Measurements from ENCODE around the gene SLX4.
"Not testable (repeated sequence)": the region's sequence is repeated elsewhere in the genome, so short reads cannot be mapped to it uniquely, and the experiment has no call there.

The SLX4 gene, protein sequence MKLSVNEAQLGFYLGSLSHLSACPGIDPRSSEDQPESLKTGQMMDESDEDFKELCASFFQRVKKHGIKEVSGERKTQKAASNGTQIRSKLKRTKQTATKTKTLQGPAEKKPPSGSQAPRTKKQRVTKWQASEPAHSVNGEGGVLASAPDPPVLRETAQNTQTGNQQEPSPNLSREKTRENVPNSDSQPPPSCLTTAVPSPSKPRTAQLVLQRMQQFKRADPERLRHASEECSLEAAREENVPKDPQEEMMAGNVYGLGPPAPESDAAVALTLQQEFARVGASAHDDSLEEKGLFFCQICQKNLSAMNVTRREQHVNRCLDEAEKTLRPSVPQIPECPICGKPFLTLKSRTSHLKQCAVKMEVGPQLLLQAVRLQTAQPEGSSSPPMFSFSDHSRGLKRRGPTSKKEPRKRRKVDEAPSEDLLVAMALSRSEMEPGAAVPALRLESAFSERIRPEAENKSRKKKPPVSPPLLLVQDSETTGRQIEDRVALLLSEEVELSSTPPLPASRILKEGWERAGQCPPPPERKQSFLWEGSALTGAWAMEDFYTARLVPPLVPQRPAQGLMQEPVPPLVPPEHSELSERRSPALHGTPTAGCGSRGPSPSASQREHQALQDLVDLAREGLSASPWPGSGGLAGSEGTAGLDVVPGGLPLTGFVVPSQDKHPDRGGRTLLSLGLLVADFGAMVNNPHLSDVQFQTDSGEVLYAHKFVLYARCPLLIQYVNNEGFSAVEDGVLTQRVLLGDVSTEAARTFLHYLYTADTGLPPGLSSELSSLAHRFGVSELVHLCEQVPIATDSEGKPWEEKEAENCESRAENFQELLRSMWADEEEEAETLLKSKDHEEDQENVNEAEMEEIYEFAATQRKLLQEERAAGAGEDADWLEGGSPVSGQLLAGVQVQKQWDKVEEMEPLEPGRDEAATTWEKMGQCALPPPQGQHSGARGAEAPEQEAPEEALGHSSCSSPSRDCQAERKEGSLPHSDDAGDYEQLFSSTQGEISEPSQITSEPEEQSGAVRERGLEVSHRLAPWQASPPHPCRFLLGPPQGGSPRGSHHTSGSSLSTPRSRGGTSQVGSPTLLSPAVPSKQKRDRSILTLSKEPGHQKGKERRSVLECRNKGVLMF (N-terminal part only)

DNA sequence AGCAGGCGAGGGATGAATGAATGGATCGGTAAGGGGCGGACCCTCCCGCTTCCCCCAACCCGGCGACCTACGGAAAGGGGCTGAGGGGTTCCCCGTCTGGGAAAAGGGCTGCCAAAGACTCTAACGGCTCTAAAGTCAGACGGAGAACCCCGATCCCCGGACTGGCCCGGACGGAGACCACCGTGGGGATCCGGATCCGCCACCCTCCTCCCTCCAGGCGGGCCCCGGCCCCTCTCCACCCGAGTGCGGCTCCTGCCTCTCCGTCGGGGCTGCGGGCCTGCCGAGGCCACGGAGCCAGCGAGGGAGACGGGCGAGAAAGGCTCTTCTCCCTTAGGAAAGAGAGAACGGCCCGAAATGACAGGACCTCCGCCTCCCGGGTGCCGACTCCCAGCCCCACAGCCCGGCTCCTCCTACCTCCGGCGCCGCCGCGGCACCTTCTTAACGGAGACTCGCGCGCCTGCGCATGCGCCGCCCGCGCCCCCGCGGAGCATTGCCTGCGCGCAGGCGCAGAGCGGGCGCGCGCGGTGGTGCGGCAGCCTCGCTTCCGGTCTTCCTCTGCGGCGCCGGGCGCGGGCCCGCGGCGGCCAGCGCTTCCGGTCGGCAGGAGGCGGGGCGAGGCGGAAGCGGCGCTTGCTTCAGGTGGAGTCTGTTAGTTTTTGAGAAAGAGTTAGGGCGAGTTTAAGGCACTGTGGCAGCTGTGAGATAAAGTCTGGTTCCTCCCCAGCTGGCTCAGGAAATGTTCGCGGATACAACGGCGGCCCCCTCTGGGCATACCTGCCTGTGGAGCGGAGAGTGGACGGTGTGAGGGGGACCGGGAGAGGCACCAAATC is at the start of gene SLX4:
TSS of gene SLX4 (minus strand) at position 461 of the 830 bp plus-strand sequence. CDS start 2,642 bp downstream, outside the sequence.
- DNase-seq = peak; percentile 89

DNA sequence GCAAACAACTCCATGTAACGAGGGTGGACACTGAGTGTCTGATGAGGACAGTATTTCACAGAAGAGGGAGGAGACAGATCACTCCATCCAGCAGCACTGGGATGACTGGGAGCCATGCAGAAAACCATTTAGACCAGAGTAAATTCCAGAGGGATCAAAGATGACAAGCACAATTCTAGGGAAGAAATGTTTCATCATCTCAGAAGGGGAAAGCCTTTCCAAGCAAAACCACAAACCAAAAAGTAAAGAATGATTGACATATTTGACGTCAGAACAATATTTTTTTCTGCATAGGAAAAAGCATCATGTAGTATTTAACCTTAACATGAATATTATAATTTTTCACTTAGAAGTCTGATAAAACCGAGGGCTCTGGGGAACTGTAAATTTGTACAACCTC is 47.8 kb upstream of the SLX4 start:
- no peak for DNase-seq

DNA sequence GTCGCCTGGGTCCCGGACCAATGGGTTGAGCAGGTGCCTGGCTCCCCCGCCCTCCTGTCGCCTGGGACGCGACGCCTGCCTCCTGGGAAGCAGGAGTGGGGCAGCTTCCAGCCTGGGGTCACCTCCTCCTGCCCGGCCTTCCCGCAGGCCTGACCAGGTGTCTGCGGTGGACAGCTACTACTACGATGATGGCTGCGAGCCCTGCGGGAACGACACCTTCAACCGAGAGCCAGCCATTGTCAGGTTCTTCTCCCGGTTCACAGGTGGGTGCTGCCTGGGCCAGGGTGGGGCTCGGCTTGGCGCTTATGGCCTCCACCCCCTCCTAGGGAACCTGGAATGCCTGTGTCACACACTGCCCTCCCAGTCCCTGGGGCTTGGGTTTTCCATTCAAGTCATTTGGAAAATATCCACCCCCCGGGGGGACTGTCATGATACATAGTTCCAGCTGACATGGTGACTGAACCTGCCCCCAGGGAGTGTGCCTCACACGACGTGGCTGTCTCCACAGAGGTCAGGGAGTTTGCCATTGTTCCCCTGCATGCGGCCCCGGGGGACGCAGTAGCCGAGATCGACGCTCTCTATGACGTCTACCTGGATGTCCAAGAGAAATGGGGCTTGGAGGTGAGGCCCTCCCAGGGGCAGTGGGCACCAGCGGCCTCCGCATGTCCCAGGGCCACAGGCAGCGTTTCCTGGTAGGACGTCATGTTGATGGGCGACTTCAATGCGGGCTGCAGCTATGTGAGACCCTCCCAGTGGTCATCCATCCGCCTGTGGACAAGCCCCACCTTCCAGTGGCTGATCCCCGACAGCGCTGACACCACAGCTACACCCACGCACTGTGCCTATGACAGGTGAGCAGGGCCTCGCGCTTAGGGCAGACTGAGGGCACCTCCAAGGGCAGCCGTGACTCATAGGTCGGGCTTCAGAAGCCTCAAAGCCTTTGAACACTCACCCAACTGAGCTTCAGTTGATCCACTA is 45.4 kb upstream of the SLX4 start:
- DNase-seq = no peak

DNA sequence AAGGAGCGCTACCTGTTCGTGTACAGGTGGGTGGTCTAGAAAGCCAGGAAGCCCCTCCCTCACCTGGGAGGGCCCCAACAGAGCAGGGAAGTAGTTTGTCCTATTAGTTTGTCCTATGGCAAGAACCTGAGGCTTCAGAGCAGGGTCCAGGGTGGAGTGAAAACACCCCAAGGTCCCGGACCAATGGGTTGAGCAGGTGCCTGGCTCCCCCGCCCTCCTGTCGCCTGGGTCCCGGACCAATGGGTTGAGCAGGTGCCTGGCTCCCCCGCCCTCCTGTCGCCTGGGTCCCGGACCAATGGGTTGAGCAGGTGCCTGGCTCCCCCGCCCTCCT is 44.7 kb upstream of the SLX4 start:
- not testable (repeated sequence) for DNase-seq

DNA sequence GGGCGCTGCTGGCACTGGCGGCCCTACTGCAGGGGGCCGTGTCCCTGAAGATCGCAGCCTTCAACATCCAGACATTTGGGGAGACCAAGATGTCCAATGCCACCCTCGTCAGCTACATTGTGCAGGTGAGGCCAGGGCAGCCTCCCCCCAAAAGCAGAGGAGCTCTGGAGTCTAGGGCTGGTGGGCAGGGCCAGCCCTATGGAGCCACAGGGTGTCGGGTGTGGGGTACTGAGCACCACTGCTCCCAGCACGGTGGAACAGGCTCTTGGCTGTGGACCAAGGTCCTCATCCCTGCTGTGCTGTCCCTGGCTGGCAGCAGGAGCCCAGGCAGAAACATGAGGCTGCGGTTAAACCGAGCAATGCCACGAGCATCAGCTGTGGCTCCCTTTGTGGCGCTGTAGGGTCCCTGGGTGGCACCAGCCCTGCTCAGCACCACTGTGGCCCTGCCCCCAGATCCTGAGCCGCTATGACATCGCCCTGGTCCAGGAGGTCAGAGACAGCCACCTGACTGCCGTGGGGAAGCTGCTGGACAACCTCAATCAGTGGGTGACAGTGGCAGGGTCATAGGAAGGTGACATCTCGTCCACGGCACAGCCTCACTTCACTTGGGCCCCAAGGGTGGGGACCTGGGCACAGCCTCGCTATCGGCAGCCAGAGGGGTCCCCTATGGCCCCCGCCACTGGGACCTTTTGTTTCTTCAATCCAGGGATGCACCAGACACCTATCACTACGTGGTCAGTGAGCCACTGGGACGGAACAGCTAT is 44.2 kb upstream of the SLX4 start:
- DNase-seq = no peak

DNA sequence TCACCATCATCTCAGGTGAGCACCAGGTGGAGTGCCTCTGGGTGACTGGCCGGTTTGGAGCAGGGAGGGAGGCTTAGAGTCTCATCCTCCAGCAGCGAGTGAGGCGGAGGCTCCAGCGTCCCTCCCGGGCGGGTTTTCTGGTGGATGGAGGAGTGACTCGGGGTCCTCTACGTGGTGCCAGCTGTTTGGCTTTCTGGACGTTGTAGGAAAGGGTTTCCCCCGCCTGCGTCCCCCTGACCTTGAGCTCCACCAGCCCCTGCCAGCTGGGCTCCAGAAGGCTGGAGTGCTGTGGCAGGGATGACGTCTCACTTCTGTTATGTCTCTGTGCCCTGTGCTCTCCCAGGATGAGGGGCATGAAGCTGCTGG is 43.6 kb upstream of the SLX4 start:
- no peak for DNase-seq

DNA sequence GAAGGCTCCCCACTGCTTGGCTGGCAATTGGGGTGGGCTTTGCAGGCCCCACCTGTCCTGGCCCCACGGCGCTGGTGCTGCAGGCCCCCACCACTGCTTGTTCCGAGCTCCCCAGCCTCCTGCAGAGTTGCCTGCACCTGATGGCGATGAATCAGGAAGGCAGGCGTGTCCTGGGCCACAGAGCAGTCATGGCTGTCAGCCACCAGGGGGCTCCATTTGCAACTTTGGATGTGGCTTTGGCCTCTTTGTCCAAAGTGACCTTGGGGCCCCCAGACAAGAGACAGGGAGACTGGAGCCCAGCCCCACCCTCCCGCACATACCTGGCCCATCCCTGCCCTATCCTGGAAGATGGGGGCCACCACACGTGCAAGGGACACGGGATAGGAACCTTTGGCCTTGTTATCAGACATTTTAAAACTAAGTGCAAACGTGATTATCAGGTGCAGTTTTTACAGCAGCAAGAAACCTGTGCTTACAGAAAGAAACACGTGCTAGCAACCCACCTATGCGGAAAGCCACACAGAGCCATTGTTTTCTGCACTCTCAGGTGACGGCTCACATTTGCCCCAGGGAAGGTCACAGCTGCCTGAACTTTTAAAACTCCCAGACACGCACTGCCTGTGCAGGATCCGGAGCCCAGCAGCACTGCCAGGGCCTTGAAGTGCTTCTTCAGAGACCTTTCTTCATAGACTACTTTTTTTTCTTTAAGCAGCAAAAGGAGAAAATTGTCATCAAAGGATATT is 43.0 kb upstream of the SLX4 start, which contains the start of gene DNASE1:
TSS of gene DNASE1 (plus strand) at position 443 of the 743 bp plus-strand sequence. CDS start 683 bp downstream, outside the sequence.
- DNase-seq = peak; percentile 56

DNA sequence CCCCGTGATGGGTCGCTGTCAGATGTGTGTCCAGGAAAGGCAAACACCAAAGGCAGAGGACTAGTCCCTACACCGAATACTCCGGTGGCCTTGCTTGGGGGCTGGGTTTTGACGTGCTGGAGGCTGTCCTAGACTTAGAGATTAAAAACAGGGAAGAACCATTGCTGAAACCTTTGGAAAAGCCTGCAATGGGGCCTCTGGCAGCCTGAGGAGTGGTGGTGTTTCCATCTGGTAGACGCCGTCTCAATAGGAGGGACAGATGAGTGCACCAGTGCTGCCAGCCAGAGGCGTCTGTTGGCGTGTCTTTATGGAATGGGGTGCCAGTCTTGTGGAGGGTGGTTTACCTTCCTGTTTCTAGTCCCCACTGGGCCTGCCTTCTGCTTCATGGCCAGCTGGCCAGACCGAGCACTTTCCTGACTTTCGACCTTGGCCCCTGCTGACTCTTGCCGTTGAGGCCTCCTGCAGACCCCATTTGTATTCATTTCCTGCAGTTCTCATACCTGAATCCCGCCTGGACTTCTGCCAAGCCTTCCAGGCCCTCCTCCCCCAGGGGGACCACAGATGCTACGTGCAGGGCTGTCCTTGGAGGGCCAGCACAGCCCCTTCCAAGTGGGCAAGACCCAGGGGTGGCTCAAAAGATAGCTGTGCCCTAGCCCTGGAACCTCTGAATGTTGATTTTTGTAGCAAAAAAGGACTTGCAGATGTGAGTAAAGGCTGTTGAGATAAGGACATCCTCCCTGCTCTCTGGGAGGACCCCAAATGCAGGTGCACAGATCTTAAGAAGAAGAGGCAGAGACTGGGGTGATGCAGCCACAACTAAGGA is 41.2 kb upstream of the SLX4 start:
- no peak for DNase-seq

DNA sequence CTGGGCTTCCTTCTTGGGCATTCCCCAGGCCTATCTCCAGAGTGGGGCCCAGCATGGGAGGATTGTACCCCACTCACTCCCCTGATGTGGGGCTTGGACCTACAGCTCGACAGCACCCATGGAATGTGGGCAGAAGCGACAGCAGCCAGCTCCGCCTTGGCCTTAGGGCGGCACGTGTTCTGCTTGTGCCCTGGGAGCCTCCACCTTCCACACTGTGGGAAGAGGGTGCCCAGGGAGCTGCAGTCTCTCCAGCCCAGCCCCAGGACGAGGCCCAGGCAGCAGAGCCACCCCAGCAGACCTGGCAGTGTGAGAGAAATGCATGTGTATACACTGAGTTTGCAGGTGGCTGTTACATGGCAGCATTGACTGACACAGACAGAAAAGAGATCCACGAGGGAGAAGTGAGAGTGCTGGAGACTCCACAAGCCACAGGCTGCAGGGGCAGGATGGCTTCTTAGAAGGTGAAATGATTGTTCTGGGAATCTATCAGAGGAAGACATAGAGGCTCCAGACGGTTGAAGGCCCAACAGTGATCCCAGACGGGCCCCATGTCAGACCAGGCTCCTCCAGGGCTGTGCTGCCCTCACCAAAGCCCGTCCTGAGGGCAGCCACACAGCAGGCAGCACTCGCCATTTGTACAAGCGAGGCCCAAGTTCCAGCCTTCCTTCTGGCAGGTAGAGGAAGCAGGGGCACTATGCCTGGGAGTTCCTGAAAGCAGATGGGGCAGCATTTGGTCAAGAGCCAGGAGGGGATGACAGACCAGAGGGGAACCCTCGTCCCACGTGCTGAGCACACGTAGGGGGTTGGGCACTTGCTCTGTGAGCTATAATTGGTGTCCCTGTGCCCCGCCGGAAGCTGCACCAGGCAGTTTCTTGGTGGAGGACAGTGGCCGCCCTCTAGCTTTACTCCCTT is 40.3 kb upstream of the SLX4 start:
- DNase-seq = no peak

DNA sequence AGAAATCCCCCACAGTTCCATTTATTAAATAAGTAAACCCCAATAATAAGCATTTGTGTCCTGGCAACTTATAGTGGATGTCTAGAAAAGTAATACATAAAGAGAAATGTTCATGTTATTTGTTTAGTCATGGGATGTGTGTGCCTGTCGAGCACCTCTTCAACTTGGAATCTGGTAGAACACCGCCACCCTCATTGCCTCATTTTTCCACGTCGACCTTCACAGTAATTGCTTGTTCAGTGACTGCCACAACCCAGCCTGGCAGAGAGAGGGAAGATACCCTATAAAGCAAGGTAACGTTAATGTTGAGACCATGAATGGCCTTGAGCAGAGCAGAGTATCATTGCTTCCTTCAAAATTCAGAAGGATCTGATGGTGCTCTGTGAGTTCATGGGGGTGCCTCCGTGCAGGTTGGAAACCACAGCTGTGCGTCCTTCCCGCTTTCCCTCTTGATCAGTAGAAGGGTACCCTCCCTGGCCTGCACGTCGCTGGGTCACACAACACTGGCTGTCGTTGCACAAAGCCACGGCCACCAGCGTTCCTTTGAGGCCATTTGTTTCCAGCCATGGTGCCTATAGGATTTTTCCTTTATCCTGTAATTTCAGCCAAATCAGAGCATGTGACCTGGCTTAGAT is 39.3 kb upstream of the SLX4 start:
- no peak for DNase-seq

DNA sequence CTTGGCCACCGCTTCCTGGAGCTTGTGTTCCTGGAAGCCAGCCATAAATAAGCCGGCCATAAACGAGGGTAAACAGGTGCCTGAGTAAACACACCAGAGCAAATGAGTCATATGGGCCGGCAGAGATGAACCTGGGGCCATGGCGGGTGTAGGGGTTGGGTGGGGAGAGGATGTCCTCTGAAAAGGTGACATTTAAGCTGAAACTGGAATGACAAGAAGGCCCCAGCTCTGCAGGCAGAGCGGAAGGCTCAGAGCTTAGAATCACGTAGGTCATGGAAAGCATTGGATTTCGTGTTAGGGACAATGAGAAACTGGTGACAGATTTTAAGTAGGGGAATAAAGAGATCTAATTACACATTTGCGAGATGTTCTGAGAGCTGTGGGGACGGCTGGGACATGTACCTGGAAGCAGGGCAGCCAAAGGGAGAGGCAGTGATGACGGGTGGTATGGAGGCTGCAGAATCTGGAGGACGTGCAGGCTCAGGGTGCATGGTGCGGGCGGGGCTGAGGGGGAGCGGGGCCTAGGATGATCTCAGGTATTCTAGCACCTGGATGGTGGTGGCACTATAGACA is 35.0 kb upstream of the SLX4 start:
- no peak for DNase-seq

DNA sequence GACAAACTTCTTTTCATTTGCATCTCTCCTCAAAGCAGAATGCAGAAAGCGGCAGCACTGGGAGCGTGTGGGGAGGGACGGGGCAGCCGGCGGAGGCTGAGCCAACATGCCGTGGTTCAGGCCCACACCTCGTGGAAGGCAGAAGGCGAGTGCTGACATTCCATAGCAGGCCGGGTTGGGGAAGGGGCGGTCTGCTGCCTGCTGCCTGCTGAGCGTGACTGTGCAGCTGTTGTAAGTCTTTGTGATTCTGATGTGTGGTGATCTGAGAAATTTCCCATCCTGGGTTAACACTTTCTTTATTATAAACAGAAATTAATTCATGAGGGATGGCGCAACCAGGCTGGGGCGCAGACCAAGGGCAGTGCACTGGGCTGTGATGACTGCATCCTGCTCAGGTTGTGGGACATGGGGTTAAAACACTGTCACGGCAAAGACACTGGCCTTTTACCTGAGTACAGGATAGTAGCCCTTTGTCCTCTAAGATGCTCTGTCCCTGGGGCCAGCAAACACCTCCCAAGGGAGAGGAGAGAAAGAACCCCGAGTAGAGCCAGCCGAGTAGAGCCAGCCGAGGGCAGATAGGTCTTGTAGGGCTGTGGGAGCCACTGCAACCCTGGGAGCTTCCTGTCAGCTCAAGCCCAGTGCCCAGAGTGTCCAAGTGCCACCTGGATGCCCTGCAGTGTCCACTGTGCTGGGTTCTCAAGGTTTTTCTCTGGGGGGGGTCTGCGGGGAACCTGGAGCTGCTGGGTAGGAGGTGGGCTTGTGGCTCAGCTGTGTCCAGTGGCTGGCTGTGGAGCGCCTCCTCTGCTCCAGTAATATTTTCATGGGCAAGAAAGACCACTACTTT is 34.3 kb upstream of the SLX4 start:
- no peak for DNase-seq

DNA sequence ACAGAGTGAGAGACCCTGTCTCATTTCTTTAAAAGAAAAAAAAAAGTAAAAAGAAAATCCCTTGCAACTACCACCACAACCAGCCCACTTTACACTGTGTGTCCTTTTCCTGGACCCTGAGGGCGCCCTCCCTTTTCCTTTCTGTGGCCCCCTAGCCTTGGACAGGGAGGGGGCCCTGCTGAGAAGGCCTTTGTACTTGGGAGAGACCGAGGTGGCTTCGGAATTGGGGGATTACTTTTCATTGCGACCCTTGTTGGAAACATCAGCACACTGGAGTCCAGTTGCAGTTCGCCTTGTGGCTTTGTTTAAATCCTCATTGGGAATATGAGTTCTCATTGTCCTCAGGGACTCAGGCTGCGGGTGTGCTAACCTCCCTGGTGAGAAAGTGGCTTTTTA is 33.7 kb upstream of the SLX4 start:
- no peak for DNase-seq

DNA sequence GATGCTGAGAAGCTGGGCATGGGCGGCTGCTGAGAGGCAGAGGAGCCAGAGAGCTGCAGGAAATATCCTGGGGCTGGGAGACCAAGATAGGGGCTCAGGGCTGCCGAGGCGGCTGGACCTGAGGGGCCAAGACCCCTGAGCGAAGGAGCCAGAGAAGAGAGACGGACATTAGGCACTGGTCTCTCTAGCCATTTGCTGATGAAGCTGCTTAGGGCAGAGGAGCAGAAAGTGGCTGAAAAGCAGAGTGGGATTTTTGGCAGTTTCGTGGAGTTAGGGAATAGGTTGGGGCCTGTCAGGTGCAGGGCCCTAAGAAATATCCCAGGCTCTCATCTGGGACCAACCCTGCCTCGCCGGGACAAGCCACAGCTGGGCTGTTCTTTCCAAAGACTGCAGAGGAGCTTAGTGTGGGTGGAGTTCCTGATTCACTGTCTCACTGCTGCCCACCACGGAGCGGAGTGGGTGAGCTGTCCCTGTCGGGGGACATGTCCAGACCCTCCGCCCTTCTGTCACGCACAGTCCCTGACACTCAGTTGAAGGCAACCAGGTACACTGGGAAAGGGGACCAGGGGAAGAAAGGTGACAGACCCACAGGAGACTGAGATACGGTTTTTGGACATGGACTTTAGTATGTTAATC is 31.8 kb upstream of the SLX4 start:
- no peak for DNase-seq

DNA sequence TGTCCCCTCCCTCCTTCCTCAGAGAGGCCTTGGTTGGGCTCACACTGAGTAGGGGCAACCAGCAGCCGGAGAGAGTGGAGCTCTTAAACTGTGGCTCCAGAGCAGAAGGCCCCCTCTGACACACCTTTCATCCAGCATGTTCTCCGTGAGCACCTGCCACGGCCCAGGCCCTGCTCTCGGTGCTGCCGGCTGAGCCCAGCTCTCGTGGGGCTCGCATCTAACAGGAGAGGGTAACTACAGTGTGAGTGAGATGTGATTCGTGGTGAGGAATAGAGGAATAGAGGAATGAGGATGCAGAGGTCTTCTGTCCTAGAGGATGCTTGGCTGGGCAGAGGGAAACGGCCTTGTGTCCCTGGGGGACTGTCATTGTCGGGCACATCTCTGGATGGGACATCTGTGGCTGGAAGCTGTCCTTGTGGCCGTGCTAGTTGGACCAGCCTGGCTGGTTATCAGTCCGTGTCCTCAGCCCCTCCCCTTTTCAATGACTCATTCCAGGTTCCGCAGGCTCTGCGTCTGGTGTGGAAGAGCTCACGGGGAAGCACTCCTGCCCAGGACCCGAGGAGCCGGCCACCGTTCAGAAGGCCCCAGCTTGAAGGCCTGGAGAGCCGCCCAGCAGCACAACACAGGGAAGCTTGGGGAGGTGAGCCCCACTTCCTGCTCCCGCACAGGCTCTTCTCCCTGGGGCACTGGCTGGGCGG is 31.1 kb upstream of the SLX4 start:
- no peak for DNase-seq
